ENCODE measurements around the gene EPSTI1.

The EPSTI1 gene

DNA sequence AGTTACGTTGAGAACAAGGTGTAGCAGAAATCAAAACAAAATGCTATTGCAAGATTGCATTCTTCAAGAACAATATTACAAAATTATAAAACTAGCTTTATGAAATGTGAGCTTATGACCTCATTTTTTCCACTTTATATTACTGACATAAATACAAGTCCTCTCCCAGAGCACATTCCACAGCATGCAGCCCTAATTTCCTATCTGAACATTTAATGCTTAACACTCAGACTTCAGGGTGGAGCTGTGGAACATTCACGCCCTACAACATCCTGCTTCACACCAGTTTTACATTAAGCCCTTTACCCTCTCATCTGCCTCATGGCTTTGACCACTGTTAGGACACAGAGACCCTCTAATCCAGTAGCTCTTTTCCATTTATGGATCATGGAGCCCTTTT is 65.5 kb downstream of the EPSTI1 start:
- no peak overlapping the region for H3K4me3 ChIP-seq (ENCODE audit: low read length)
- peak; percentile 2 for DNase-seq (ENCODE audit: low read depth)
- TF ChIP-seq, protein P1, sequence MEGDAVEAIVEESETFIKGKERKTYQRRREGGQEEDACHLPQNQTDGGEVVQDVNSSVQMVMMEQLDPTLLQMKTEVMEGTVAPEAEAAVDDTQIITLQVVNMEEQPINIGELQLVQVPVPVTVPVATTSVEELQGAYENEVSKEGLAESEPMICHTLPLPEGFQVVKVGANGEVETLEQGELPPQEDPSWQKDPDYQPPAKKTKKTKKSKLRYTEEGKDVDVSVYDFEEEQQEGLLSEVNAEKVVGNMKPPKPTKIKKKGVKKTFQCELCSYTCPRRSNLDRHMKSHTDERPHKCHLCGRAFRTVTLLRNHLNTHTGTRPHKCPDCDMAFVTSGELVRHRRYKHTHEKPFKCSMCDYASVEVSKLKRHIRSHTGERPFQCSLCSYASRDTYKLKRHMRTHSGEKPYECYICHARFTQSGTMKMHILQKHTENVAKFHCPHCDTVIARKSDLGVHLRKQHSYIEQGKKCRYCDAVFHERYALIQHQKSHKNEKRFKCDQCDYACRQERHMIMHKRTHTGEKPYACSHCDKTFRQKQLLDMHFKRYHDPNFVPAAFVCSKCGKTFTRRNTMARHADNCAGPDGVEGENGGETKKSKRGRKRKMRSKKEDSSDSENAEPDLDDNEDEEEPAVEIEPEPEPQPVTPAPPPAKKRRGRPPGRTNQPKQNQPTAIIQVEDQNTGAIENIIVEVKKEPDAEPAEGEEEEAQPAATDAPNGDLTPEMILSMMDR (conservative IDR thresholded peaks at IDR 0.05; ENCODE audit: low read depth, low read length) = no peak

DNA sequence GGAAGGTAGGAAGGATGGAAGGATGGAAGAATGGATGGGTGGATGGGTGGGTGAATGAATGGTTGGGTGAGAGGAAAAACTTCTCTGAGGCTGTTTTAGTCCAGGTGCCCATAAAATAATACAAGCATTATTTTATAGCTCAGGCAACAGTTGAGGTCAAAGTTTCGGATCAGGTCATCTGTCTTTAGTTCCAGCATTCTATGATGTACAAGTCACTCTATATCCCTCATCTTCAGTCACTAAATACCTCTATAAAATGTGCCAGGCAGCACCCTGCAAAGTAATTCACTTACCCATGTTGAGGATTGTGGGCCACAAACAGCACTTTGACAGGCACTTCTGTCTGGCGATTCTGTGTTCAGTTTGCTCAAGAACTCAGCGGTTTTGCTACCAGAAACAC is 66.0 kb downstream of the EPSTI1 start:
- no peak for DNase-seq (ENCODE audit: low read depth)
- H3K4me3 ChIP-seq (ENCODE audit: low read length) = no peak overlapping the region
- TF ChIP-seq, protein P1 (conservative IDR thresholded peaks at IDR 0.05; ENCODE audit: low read depth, low read length) = no peak

DNA sequence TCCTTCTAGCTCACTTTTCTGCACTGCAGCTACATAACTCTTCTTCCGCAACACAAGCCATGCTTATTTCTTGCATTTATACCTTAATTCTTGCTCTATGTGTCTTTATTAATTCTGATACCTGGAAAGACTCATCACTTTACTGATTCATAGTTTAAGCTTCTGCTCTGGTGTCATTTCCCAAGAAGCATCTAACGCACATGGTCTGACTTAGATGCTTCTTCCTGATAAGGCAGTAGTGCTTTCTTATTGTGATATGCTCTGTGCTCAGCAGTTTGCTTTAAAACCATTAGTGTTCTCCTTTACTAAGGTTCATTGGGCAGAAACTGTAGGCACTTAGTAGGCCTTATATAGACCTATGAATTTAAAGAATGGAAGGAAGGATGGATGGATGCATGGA is 66.4 kb downstream of the EPSTI1 start:
- TF ChIP-seq, protein P1 (conservative IDR thresholded peaks at IDR 0.05; ENCODE audit: low read depth, low read length) = no peak
- no peak for DNase-seq (ENCODE audit: low read depth)
- H3K4me3 ChIP-seq (ENCODE audit: low read length) = no peak overlapping the region

DNA sequence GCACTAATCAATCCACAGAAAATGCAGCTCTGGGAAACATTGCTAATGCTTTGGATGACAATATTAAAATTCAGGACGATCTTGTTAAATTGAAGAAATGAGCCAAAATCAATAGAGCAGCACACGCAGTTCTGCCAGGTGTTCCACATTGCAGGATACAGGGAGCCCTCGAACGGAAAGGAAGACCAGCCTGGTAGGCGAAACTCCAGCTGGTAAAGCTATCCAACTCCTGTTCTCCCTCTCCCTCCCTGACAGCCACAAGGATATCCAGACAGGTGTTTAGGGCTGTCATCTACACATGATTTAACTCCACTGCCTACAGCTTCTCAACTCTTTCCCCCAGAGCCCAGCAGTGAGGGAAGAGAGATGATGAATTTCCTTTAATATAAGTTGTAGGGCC is 67.7 kb downstream of the EPSTI1 start:
- TF ChIP-seq, protein P1 (conservative IDR thresholded peaks at IDR 0.05; ENCODE audit: low read depth, low read length) = no peak
- DNase-seq (ENCODE audit: low read depth) = no peak
- no peak overlapping the region for H3K4me3 ChIP-seq (ENCODE audit: low read length)

DNA sequence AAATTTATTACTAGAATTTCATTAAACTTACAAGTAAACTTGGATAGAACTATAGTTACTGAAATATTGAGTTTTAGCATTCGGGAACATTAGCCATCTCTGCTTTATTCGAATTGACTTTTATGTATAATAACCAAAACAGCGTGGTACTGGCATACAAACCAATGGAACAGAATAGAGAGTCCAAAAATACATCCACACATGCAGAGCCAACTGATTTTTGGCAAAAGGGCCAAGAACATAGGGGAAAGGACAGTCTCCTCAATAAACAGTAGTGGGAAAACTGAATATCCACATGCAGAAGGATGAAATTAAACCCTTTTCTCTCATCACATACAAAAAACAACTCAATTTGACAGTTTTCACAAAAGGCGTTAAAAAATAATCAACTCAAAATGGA is 84.3 kb downstream of the EPSTI1 start:
- DNase-seq (ENCODE audit: low read depth) = no peak
- TF ChIP-seq, protein P1 (conservative IDR thresholded peaks at IDR 0.05; ENCODE audit: low read depth, low read length) = no peak
- H3K4me3 ChIP-seq (ENCODE audit: low read length) = no peak overlapping the region

DNA sequence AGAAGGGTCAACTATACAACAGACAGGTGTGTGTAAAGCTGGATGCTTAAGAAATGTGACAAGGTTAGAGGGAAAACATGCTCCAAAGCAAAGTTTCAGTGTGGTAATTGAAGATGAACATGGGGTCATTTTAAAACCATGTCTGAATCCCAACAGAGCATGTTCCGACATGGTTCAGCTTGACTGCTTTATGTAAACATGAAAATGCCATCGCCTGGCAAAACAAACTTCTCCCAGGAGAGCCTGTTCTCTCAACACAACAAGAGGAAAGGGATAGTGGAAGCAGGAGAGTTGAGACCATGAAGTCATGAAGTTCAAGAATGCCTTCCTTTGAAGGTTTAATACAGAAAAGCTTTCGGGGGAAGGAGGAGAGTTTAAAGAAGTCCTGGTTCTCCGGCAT is 85.8 kb downstream of the EPSTI1 start:
- TF ChIP-seq, protein P1 (conservative IDR thresholded peaks at IDR 0.05; ENCODE audit: low read depth, low read length) = no peak
- no peak for DNase-seq (ENCODE audit: low read depth)
- no peak overlapping the region for H3K4me3 ChIP-seq (ENCODE audit: low read length)

DNA sequence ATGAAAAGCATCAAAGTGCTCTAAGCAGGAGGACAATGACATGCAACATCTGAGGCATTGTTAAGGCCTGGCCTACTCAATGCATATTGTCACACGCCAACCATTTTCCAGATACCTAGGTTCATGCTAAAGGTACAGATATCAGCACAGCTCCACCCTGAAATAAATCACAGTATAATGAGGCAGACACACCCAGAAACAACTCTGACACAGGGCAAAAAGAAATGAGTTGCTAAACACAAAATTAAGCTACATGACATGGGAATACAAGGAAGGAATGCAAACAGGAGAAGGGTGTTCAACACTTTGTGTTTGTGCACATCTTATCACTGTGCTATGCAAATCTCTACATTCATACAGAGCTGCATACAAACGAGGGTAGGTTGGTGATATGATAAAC is 86.5 kb downstream of the EPSTI1 start:
- TF ChIP-seq, protein P1 (conservative IDR thresholded peaks at IDR 0.05; ENCODE audit: low read depth, low read length) = no peak
- DNase-seq (ENCODE audit: low read depth) = no peak

More for the DNA sequence above, 86.5 kb downstream of the EPSTI1 start:
- no peak overlapping the region for H3K4me3 ChIP-seq (ENCODE audit: low read length)
